Measurements from ENCODE around the gene UMPS.
"Not testable (repeated sequence)": the region's sequence is repeated elsewhere in the genome, so short reads cannot be mapped to it uniquely, and the experiment has no call there.

The UMPS gene

GRCh38 chr3:124781476-124782376 lies 51.5 kb downstream of the UMPS start:
- DNase-seq, result no peak

- not testable (repeated sequence) for DNase-seq
Measured at GRCh38 chr3:124782377-124782712, 52.1 kb downstream of the UMPS start.

GRCh38 chr3:124783696-124784095 lies 53.4 kb downstream of the UMPS start:
- DNase-seq, result no peak

GRCh38 chr3:124784686-124785382 lies 54.6 kb downstream of the UMPS start:
- DNase-seq, result no peak

- DNase-seq, result no peak
Measured at GRCh38 chr3:124785973-124786372, 55.7 kb downstream of the UMPS start.

- no peak for DNase-seq
Measured at GRCh38 chr3:124786511-124787241, 56.4 kb downstream of the UMPS start.

- no peak for DNase-seq
Measured at GRCh38 chr3:124787476-124788195, 57.4 kb downstream of the UMPS start.

GRCh38 chr3:124788254-124788745 lies 58.0 kb downstream of the UMPS start:
- no peak for DNase-seq

- DNase-seq, result not testable (repeated sequence)
Measured at GRCh38 chr3:124789103-124789502, 58.9 kb downstream of the UMPS start.

- no peak for DNase-seq
Measured at GRCh38 chr3:124791142-124791541, 60.9 kb downstream of the UMPS start.

GRCh38 chr3:124791639-124792151 lies 61.4 kb downstream of the UMPS start:
- DNase-seq, result no peak

GRCh38 chr3:124792341-124793040 lies 62.2 kb downstream of the UMPS start:
- DNase-seq, result no peak

- no peak for DNase-seq
Measured at GRCh38 chr3:124793054-124793739, 62.9 kb downstream of the UMPS start.

- DNase-seq, result no peak
Measured at GRCh38 chr3:124796477-124796876, 66.2 kb downstream of the UMPS start.

GRCh38 chr3:124797426-124797945 lies 67.2 kb downstream of the UMPS start:
- DNase-seq, result no peak
